OCI-LY1 (cell line): ENCODE data around the gene CCDC57.

Experiments
- CTCF ChIP-seq: fragments of 200-600 bp; sonication (generic), shearing (Covaris generic); IDR thresholded peaks from 2 replicates; pipeline ENCODE4 v1.5.1; 2017; ENCODE audit warnings: mild to moderate bottlenecking, antibody characterized with exemption, low read length, moderate library complexity, mixed read lengths
- EZH2 ChIP-seq: fragments of 200-600 bp; sonication (generic), shearing (Covaris generic); IDR thresholded peaks from 2 replicates; pipeline ENCODE4 v1.8.0; 2017; ENCODE audit warnings: borderline replicate concordance, mixed run types, mild to moderate bottlenecking, antibody characterized with exemption, low read length, moderate library complexity, mixed read lengths

- TF ChIP-seq CTCF (no peak), EZH2 (no peak)
Observed at GRCh38 chr17:82103553-82104451, 108.8 kb downstream of the CCDC57 start.
